ENCODE data around the gene KDM3B. TPM values are rescaled to one million over a fixed set of nuclear protein-coding genes. Genes with fewer than 3 reads are reported as not detected.

The KDM3B gene
- polyA plus RNA-seq, 1 of the 3 experiments (the other 2 are of a cell fraction), result 22.4 TPM

- DNase-seq, result peak; percentile 94
- H3K4me1 ChIP-seq (ENCODE audit: control insufficient read depth in 1 of 2, insufficient read depth in 2 of 2, low read depth in 1 of 2, low read length in 1 of 2), result peaks cover 0 to 21% of the 10 kb centered on the region in 2 experiments; a peak in 1 of 4 replicates
- WGBS (ENCODE audit: low lambda C conversion rate), result 6% methylated on average over 16 of the region's 65 CpGs
Measured at GRCh38 chr5:138438724-138439476, 86.4 kb downstream of the KDM3B start, which contains the start of gene REEP2. TSS of gene REEP2 (plus strand) at chr5:138439057. CDS start at chr5:138439209, 152 bp downstream.

GRCh38 chr5:138439477-138440158 lies 87.1 kb downstream of the KDM3B start:
- Histone ChIP-seq H3K36me3 (replicated peaks in 1 of 2; ENCODE audit: control insufficient read depth in 1 of 2, insufficient read depth in 2 of 2, low read length in 1 of 2) (peaks cover 16 to 21% of the 10 kb centered on the region in 2 experiments), H3K27me3 (ENCODE audit: insufficient read depth) (no peaks in the 10 kb centered on the region), H3K27ac (ENCODE audit: low read depth in 2 of 2, low read length in 1 of 2) (peak overlapping the region; percentile 18 to 84; a peak in 3 of 4 replicates), H3K4me3 (ENCODE audit: low read depth in 2 of 2, low read length in 1 of 2) (peak overlapping the region; percentile 65 to 84), H3K9me3 (no peaks in the 10 kb centered on the region), H3K9ac (peak overlapping the region; percentile 77), H2AFZ (ENCODE audit: low read depth) (peak overlapping the region; percentile 91), H3K79me2 (ENCODE audit: insufficient read depth) (no peaks in the 10 kb centered on the region; the same call in 1 of the 2 replicates), H4K20me1 (ENCODE audit: insufficient read depth) (no peaks in the 10 kb centered on the region), H3F3A (replicated peaks; ENCODE audit: insufficient read depth) (peaks cover 23% of the 10 kb centered on the region), H3K4me1 (ENCODE audit: control insufficient read depth in 1 of 2, insufficient read depth in 2 of 2, low read depth in 1 of 2, low read length in 1 of 2) (peaks cover 0 to 21% of the 10 kb centered on the region in 2 experiments; a peak in 1 of 4 replicates), H3K9me2 (no peaks in the 10 kb centered on the region), H3K4me2 (peak overlapping the region; percentile 98)
- peak; percentile 77 for DNase-seq
- 32% methylated on average over 18 of the region's 20 CpGs for WGBS (ENCODE audit: low lambda C conversion rate)
- ChIA-PET POLR2A (interaction anchor here (0.8 to 1.3 kb wide), 3 partner anchors 26 to 103 kb away, joined by 3 to 5 read pairs (median 4); partner anchors contain the start of gene ETF1), CTCF (interaction anchor here (0.8 to 4.4 kb wide), 10 partner anchors 9 to 259 kb away, joined by 3 to 36 read pairs (median 4); partner anchors contain the start of gene KDM3B)
- TF ChIP-seq GABPA (IDR thresholded peaks at IDR 0.05; ENCODE audit: low read depth) (no peak), TAF1 (IDR thresholded peaks at IDR 0.05; ENCODE audit: borderline replicate concordance, low read depth, low read length) (no peak), JUND (IDR thresholded peaks at IDR 0.05) (no peak), MEF2A (IDR thresholded peaks at IDR 0.05; ENCODE audit: borderline replicate concordance, low read depth) (no peak), ZBTB33 (IDR thresholded peaks at IDR 0.05; ENCODE audit: borderline replicate concordance, low read depth) (no peak), USF2 (IDR thresholded peaks at IDR 0.05; ENCODE audit: borderline replicate concordance, low read depth, low read length) (no peak), FOXJ3 (CRISPR knock-in tag; IDR thresholded peaks at IDR 0.05) (no peak), REST (IDR thresholded peaks at IDR 0.05; ENCODE audit: low read depth, low read length) (no peak), FOXM1 (IDR thresholded peaks at IDR 0.05; ENCODE audit: low read depth) (no peak), MXI1 (IDR thresholded peaks at IDR 0.05; ENCODE audit: low read depth, low read length) (no peak), SMC3 (IDR thresholded peaks at IDR 0.05; ENCODE audit: low read depth, low read length) (no peak), CHD2 (IDR thresholded peaks at IDR 0.05; ENCODE audit: low read length, partially characterized antibody) (no peak), IRF3 (IDR thresholded peaks at IDR 0.05; ENCODE audit: low read depth, low read length) (no peak), NFIC (IDR thresholded peaks at IDR 0.05; ENCODE audit: borderline replicate concordance) (no peak)

More at GRCh38 chr5:138438724-138439476, 86.4 kb downstream of the KDM3B start, which contains the start of gene REEP2:
- Histone ChIP-seq H3K9me3 (no peaks in the 10 kb centered on the region), H3K9me2 (no peaks in the 10 kb centered on the region), H3K79me2 (ENCODE audit: insufficient read depth) (no peaks in the 10 kb centered on the region; the same call in 1 of the 2 replicates), H3K36me3 (replicated peaks in 1 of 2; ENCODE audit: control insufficient read depth in 1 of 2, insufficient read depth in 2 of 2, low read length in 1 of 2) (peaks cover 24% of the 10 kb centered on the region in 2 experiments), H3K4me2 (peak within 1 kb of the TSS; percentile 98), H3K4me3 (ENCODE audit: low read depth in 2 of 2, low read length in 1 of 2) (peak within 1 kb of the TSS; percentile 65 to 84), H3F3A (replicated peaks; ENCODE audit: insufficient read depth) (peaks cover 23% of the 10 kb centered on the region), H4K20me1 (ENCODE audit: insufficient read depth) (no peaks in the 10 kb centered on the region), H3K27ac (ENCODE audit: low read depth in 2 of 2, low read length in 1 of 2) (peak within 1 kb of the TSS; percentile 18 to 84; a peak in 3 of 4 replicates), H2AFZ (ENCODE audit: low read depth) (peak within 1 kb of the TSS; percentile 91), H3K9ac (peak within 1 kb of the TSS; percentile 77), H3K27me3 (ENCODE audit: insufficient read depth) (no peaks in the 10 kb centered on the region)
- ChIA-PET CTCF (interaction anchor here (0.8 to 4.4 kb wide), 11 partner anchors 9 to 259 kb away, joined by 3 to 36 read pairs (median 5); partner anchors contain the start of gene KDM3B), POLR2A (interaction anchor here (0.8 to 1.3 kb wide), 5 partner anchors 9 to 104 kb away, joined by 3 to 5 read pairs (median 4); partner anchors contain the start of gene ETF1)
- peak; percentile 62; the same call in 1 of the 2 replicates for TF ChIP-seq MXI1 (IDR thresholded peaks at IDR 0.05; ENCODE audit: low read depth, low read length)
- peak; percentile 54 for TF ChIP-seq NRF1 (IDR thresholded peaks at IDR 0.05; ENCODE audit: low read depth, low read length)
- TF ChIP-seq TAF1 (IDR thresholded peaks at IDR 0.05; ENCODE audit: borderline replicate concordance, low read depth, low read length), result no peak

All from SK-N-SH (cell line).